GM12873 (cell line): Measurements from ENCODE around the gene JOSD1.

Source experiments
- CTCF ChIP-seq: IDR thresholded peaks from 2 replicates; pipeline ENCODE4 v1.5.1; 2012; ENCODE audit warnings: low read depth, mild to moderate bottlenecking, moderate library complexity, low read length, control low read depth; ENCODE audit not compliant: insufficient read depth; ENCODE audit errors: missing control alignments

Gene JOSD1

GRCh38 chr22:38700270-38700788 lies 414 bp downstream of the JOSD1 start:
- no peak for TF ChIP-seq CTCF

GRCh38 chr22:38699784-38700183 lies 959 bp downstream of the JOSD1 start:
- no peak for TF ChIP-seq CTCF

GRCh38 chr22:38699143-38699542 lies 1.6 kb downstream of the JOSD1 start:
- TF ChIP-seq CTCF = no peak

GRCh38 chr22:38698407-38699094 lies 2.2 kb downstream of the JOSD1 start:
- no peak for TF ChIP-seq CTCF

- no peak for TF ChIP-seq CTCF
Measured at GRCh38 chr22:38697425-38698089, 3.2 kb downstream of the JOSD1 start.

- no peak for TF ChIP-seq CTCF
Measured at GRCh38 chr22:38696606-38697424, 3.9 kb downstream of the JOSD1 start.

GRCh38 chr22:38694940-38695339 lies 5.8 kb downstream of the JOSD1 start:
- no peak for TF ChIP-seq CTCF
